ENCODE data around the gene IGSF5. TPM values are rescaled to one million over a fixed set of nuclear protein-coding genes. Genes with fewer than 3 reads are reported as not detected.

IGSF5 gene
- total RNA-seq, 1 experiment from 2014 or later: 0.33 TPM

DNA sequence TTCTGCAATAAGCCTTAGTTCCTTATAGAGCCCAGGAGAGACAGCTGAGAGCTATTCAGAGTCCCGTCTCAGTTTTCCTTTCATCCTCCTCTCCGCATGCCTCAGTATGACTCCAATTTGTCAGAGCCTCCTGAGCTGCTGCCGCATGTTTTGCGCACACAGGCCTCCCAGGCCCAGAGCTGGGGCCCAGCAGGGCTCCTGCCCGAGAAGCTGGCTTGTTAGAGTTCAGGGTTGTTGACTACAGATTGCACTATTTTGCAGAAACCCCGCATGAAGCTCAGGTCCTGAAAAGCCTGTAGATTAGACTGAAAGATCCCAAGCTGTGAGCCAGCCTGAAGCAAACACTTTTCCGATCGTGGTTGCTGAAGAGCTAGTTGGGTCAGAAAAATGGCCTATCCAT, 51.5 kb downstream of the IGSF5 start:
- intact Hi-C loops (cut with micrococcal nuclease; ENCODE audit: unreplicated experiment): no loop called here

DNA sequence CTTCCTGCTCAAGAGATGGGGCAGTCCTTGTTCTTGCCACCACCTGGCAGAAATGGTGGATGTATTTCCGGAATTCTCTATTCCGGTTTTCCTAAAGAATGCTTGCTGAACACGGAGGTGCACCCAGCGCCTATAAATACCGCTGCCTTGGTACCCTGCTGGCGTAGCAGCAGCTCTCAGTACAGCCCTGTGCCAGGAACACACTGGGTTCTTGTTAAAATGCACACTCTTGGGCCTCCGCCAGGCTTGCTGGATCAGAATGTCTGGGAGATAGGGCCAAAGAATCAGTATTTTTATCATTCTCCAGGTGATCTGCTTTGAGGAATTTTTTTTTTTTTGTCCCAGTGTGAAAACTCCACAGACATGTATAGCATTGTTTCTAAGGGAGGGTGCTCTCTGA, 54.2 kb downstream of the IGSF5 start:
- Mint-ChIP-seq H3K27me3 (ENCODE audit: unreplicated experiment) (peaks cover 17% of the 10 kb centered on the region), H3K4me3 (ENCODE audit: low read depth, unreplicated experiment) (no peak overlapping the region), H3K4me1 (ENCODE audit: low read depth, unreplicated experiment) (no peaks in the 10 kb centered on the region), H3K9me3 (ENCODE audit: low read depth, unreplicated experiment) (no peaks in the 10 kb centered on the region), H3K36me3 (ENCODE audit: insufficient read depth, unreplicated experiment) (no peaks in the 10 kb centered on the region), H3K27ac (ENCODE audit: unreplicated experiment) (no peak overlapping the region)
- DNase-seq: no peak
- TF ChIP-seq, protein P1, sequence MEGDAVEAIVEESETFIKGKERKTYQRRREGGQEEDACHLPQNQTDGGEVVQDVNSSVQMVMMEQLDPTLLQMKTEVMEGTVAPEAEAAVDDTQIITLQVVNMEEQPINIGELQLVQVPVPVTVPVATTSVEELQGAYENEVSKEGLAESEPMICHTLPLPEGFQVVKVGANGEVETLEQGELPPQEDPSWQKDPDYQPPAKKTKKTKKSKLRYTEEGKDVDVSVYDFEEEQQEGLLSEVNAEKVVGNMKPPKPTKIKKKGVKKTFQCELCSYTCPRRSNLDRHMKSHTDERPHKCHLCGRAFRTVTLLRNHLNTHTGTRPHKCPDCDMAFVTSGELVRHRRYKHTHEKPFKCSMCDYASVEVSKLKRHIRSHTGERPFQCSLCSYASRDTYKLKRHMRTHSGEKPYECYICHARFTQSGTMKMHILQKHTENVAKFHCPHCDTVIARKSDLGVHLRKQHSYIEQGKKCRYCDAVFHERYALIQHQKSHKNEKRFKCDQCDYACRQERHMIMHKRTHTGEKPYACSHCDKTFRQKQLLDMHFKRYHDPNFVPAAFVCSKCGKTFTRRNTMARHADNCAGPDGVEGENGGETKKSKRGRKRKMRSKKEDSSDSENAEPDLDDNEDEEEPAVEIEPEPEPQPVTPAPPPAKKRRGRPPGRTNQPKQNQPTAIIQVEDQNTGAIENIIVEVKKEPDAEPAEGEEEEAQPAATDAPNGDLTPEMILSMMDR (IDR thresholded peaks at IDR 0.05; ENCODE audit: unreplicated experiment): no peak
- intact Hi-C loops (cut with micrococcal nuclease; ENCODE audit: unreplicated experiment): no loop called here
- BruUV-seq (replicated peaks): no TSS peak
- CTCF ChIA-PET: no interaction called here

More for the DNA sequence above, 51.5 kb downstream of the IGSF5 start:
- BruUV-seq (replicated peaks): no TSS peak
- TF ChIP-seq, protein P1 (IDR thresholded peaks at IDR 0.05; ENCODE audit: unreplicated experiment): no peak
- CTCF ChIA-PET: no interaction called here
- no peak overlapping the region for H3K4me3 Mint-ChIP-seq (ENCODE audit: low read depth, unreplicated experiment)
- H3K36me3 Mint-ChIP-seq (ENCODE audit: insufficient read depth, unreplicated experiment): no peaks in the 10 kb centered on the region
- no peaks in the 10 kb centered on the region for H3K9me3 Mint-ChIP-seq (ENCODE audit: low read depth, unreplicated experiment)
- no peak overlapping the region for H3K27ac Mint-ChIP-seq (ENCODE audit: unreplicated experiment)
- H3K4me1 Mint-ChIP-seq (ENCODE audit: low read depth, unreplicated experiment): no peaks in the 10 kb centered on the region
- peaks cover 38% of the 10 kb centered on the region for H3K27me3 Mint-ChIP-seq (ENCODE audit: unreplicated experiment)
- DNase-seq: no peak

DNA sequence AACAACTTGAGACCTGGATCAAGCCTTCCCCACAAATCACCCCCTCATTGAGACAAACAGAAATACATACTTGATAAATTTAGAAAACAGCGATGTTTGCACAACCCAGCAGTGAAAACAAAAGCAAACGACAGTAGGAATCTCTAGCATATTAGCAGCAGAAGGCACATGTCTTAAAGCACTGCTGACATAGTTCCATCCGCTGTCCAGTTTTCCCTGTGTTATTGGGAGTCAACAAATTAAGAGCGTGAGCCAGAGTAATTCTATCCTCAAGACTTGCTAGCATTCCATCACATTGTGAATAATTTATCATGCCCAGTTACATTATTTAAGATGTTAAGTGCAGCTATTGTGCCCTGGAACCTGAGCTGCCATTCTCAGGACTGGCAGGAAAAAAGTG, 55.3 kb downstream of the IGSF5 start:
- H3K36me3 Mint-ChIP-seq (ENCODE audit: insufficient read depth, unreplicated experiment): no peaks in the 10 kb centered on the region
- intact Hi-C loops (cut with micrococcal nuclease; ENCODE audit: unreplicated experiment): no loop called here
- no peaks in the 10 kb centered on the region for H3K4me1 Mint-ChIP-seq (ENCODE audit: low read depth, unreplicated experiment)
- H3K27ac Mint-ChIP-seq (ENCODE audit: unreplicated experiment): no peak overlapping the region
- no peaks in the 10 kb centered on the region for H3K9me3 Mint-ChIP-seq (ENCODE audit: low read depth, unreplicated experiment)
- peaks cover 6% of the 10 kb centered on the region for H3K27me3 Mint-ChIP-seq (ENCODE audit: unreplicated experiment)
- TF ChIP-seq, protein P1 (IDR thresholded peaks at IDR 0.05; ENCODE audit: unreplicated experiment): no peak
- CTCF ChIA-PET: no interaction called here
- BruUV-seq (replicated peaks): no TSS peak
- H3K4me3 Mint-ChIP-seq (ENCODE audit: low read depth, unreplicated experiment): no peak overlapping the region
- no peak for DNase-seq

DNA sequence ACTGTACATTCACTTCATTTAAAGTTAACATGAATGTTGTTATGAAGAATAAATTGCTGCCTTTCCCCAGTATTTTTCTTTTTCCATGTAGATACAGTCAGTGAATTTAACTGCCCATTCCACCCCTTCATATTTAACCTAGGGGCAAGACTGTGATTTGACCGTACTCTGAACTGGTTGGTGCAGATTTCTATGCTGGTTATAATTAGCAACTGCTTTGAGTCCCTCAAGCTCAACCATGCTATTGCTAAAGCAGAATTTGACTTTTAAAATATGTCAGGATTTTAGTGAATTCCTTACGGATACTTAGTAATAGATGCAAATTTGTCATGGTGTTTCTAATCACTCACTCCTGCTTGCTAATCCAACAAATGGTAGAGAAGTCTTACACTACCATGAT, 57.2 kb downstream of the IGSF5 start:
- H3K4me1 Mint-ChIP-seq (ENCODE audit: low read depth, unreplicated experiment): no peaks in the 10 kb centered on the region
- H3K4me3 Mint-ChIP-seq (ENCODE audit: low read depth, unreplicated experiment): no peak overlapping the region
- TF ChIP-seq, protein P1 (IDR thresholded peaks at IDR 0.05; ENCODE audit: unreplicated experiment): no peak
- no peaks in the 10 kb centered on the region for H3K27me3 Mint-ChIP-seq (ENCODE audit: unreplicated experiment)
- CTCF ChIA-PET: no interaction called here
- no peaks in the 10 kb centered on the region for H3K36me3 Mint-ChIP-seq (ENCODE audit: insufficient read depth, unreplicated experiment)
- intact Hi-C loops (cut with micrococcal nuclease; ENCODE audit: unreplicated experiment): no loop called here
- no peak for DNase-seq
- H3K27ac Mint-ChIP-seq (ENCODE audit: unreplicated experiment): no peak overlapping the region
- no TSS peak for BruUV-seq (replicated peaks)
- H3K9me3 Mint-ChIP-seq (ENCODE audit: low read depth, unreplicated experiment): no peaks in the 10 kb centered on the region

DNA sequence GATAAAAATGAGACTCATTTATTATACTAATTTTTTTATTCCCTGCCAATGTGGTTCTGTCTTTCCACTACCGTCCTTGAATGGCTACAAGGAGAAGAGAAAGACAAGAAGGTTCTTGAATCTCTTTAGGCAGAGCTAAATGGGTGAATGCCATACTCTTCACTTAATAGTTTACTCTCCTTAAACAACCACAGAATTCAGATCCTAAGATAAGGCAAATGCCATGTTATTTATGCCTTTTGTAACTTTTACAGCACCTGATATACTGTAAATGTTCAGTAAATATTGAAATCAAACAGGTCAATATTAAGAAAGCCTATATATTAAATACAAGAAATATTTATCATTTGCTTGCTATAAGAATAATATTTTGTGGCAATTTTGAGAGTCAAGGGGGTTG, 58.4 kb downstream of the IGSF5 start:
- Mint-ChIP-seq H3K4me3 (ENCODE audit: low read depth, unreplicated experiment) (no peak overlapping the region), H3K27ac (ENCODE audit: unreplicated experiment) (no peak overlapping the region), H3K9me3 (ENCODE audit: low read depth, unreplicated experiment) (no peaks in the 10 kb centered on the region), H3K27me3 (ENCODE audit: unreplicated experiment) (no peaks in the 10 kb centered on the region), H3K4me1 (ENCODE audit: low read depth, unreplicated experiment) (peaks cover 9% of the 10 kb centered on the region), H3K36me3 (ENCODE audit: insufficient read depth, unreplicated experiment) (no peaks in the 10 kb centered on the region)
- no peak for DNase-seq
- BruUV-seq (replicated peaks): no TSS peak
- intact Hi-C loops (cut with micrococcal nuclease; ENCODE audit: unreplicated experiment): no loop called here
- TF ChIP-seq, protein P1 (IDR thresholded peaks at IDR 0.05; ENCODE audit: unreplicated experiment): no peak
- CTCF ChIA-PET: no interaction called here

All from Calu3 (cell line).